Measurements from ENCODE around the gene SPPL3. TPM values are rescaled to one million over a fixed set of nuclear protein-coding genes. Genes with fewer than 3 reads are reported as not detected.

The SPPL3 gene
- total RNA-seq, 4 donors from 2014 or later, result 25.5 to 30.4 (median 29.0) TPM

DNA sequence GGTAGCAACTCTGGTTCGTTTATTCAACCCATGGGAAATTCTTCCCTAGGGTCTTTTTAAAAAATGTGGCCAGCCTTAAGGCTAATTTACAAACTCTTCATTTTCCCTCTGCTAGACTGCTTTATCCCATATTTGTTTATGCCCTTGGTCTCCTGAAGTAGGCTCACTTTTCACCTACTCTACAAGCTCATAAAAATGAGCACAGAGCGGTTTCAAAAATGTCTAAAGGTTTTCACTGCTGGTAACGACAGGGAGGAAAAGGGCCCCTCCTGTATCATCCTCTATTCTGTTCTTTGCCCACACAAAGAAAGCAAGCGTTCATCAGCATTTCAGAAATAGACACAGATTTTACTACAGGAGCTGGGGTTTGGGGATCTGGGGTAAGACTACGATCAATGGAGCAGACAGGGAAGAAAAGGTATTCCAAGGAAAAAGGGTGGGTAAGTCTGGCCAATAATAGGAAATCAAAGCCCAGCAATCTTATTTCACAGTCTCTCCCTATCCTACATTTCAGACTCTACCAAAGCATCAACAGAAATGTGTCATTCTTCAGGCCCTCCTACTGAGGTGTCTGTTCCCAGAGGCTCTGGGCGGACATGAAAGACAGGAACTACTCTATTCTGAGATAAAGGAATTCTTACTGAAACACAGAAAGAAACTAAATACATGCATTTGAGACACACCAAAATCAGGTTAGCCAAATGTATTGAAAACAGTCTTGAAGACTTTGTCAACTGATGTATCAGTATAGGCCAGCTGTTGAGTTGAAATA lies 86.4 kb downstream of the SPPL3 start:
- WGBS, 2 donors, result 68 to 78% methylated on average over 6 of the region's 6 CpGs
- peaks cover 0 to 61% (median 10%) of the 10 kb centered on the region in 4 donors for H3K4me1 ChIP-seq
- TF ChIP-seq, protein P1, sequence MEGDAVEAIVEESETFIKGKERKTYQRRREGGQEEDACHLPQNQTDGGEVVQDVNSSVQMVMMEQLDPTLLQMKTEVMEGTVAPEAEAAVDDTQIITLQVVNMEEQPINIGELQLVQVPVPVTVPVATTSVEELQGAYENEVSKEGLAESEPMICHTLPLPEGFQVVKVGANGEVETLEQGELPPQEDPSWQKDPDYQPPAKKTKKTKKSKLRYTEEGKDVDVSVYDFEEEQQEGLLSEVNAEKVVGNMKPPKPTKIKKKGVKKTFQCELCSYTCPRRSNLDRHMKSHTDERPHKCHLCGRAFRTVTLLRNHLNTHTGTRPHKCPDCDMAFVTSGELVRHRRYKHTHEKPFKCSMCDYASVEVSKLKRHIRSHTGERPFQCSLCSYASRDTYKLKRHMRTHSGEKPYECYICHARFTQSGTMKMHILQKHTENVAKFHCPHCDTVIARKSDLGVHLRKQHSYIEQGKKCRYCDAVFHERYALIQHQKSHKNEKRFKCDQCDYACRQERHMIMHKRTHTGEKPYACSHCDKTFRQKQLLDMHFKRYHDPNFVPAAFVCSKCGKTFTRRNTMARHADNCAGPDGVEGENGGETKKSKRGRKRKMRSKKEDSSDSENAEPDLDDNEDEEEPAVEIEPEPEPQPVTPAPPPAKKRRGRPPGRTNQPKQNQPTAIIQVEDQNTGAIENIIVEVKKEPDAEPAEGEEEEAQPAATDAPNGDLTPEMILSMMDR (IDR thresholded peaks at IDR 0.05), result no peak
- no peak for TF ChIP-seq POLR2A (IDR thresholded peaks at IDR 0.05)
- TF ChIP-seq EP300 (IDR thresholded peaks at IDR 0.05), result no peak
- DNase-seq (ENCODE audit: low spot score in 2 of 2), result no peak
- H3K36me3 ChIP-seq, result no peaks in the 10 kb centered on the region
- H3K4me3 ChIP-seq, result no peak overlapping the region
- no peaks in the 10 kb centered on the region for H3K27me3 ChIP-seq
- no peaks in the 10 kb centered on the region for H3K9me3 ChIP-seq
- peak overlapping the region in 2 of 4 donors; percentile 61 to 68 for H3K27ac ChIP-seq

DNA sequence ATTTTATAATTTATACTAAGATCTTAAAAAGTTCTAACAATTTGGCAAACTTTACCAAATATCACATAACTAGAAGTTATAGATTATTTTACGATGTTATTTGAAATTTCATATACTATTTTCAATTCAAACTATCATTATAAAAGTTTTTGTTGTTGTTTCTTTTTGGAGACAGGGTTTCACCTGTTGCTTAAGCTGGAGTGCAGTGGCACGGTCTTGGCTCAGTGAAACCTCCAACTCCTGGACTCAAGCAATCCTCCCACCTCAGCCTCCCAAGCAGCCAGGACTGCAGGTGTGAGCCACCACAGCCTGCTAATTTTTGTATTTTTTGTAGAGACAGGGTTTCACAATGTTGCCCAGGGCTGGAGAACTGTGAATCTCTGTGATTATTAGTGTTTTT lies 87.8 kb downstream of the SPPL3 start:
- Histone ChIP-seq H3K36me3 (no peaks in the 10 kb centered on the region), H3K4me1 (peaks cover 0 to 59% (median 7%) of the 10 kb centered on the region in 4 donors), H3K4me3 (no peak overlapping the region), H3K27ac (peak overlapping the region in 2 of 4 donors; percentile 61 to 68), H3K27me3 (no peaks in the 10 kb centered on the region), H3K9me3 (no peaks in the 10 kb centered on the region)
- no peak for DNase-seq (ENCODE audit: low spot score in 2 of 2)
- TF ChIP-seq EP300 (IDR thresholded peaks at IDR 0.05), result no peak
- TF ChIP-seq POLR2A (IDR thresholded peaks at IDR 0.05), result no peak
- TF ChIP-seq, protein P1 (IDR thresholded peaks at IDR 0.05), result no peak
- WGBS, 2 donors, result 48 to 64% methylated on average over 2 of the region's 2 CpGs

DNA sequence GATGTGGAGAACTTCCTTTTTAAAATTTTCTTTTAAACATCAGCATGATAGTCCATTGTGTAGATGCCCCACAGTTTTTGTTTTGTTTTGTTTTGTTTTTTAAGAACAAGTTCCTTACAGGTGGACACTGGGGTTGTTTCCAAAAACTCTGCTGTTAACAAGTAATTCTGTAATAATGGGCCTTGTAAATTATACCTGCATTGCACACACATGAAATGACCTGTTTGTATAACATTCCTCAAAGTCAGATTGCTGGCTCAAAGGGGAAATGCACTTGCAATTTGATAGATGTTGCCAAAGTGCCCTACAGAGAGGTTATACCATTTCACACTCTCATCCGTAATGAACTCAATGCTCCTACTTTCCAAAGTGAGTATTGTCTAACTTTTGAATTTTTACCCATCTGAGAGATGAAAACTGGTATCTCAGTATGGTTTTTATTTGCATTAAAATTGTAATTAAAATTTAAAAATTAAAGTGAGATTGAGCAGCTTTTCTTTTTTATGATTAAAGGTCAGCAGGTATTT lies 89.2 kb downstream of the SPPL3 start:
- H3K4me3 ChIP-seq, result no peak overlapping the region

DNA sequence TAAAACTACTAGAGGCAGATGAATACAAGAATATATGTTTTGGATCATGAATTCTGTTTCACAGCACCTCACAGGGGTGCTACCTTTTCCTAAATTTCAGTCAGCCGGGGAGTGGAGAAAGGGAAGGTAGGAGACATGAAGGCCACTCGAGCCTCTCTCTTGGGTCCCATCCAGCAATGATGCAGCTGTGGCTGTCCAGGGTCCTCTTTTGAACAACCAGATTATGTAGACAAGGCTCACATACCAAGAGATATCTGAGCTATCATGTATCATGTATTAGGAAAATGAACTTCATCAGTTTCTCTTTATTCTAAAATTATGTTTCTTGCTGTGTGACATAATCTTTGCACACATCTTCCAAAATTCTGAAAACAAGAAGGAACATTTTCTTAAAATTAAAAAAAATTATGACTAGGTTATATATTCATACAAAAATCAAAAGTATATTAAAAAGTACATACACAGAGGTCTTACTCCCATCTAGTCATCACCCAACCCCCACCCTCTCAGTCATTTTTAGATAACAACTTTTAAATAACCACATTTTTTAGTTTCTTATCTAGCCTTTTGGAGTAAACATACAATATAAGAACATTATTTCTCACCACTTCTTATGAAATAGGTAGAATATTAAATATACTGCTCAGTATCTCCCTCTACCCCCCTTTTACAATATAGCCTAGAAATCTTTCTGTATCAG lies 89.8 kb downstream of the SPPL3 start:
- Histone ChIP-seq H3K9me3 (no peaks in the 10 kb centered on the region), H3K4me3 (no peak overlapping the region), H3K36me3 (peaks cover 0 to 13% (median 0%) of the 10 kb centered on the region in 3 donors), H3K27me3 (no peaks in the 10 kb centered on the region), H3K27ac (no peak overlapping the region), H3K4me1 (peaks cover 0 to 45% (median 7%) of the 10 kb centered on the region in 4 donors)
- 71 to 84% methylated on average over 2 of the region's 2 CpGs for WGBS, 2 donors
- TF ChIP-seq, protein P1 (IDR thresholded peaks at IDR 0.05), result no peak
- TF ChIP-seq EP300 (IDR thresholded peaks at IDR 0.05) (no peak), POLR2A (IDR thresholded peaks at IDR 0.05) (no peak)
- no peak for DNase-seq (ENCODE audit: low spot score in 2 of 2)

More for the DNA sequence above, 89.2 kb downstream of the SPPL3 start:
- Histone ChIP-seq H3K27me3 (no peaks in the 10 kb centered on the region), H3K27ac (peak overlapping the region in 1 of 4 donors; percentile 10), H3K9me3 (no peaks in the 10 kb centered on the region), H3K36me3 (peaks cover 0 to 8% (median 0%) of the 10 kb centered on the region in 3 donors), H3K4me1 (peaks cover 0 to 51% (median 7%) of the 10 kb centered on the region in 4 donors)
- no peak for DNase-seq (ENCODE audit: low spot score in 2 of 2)
- TF ChIP-seq, protein P1 (IDR thresholded peaks at IDR 0.05), result no peak
- no peak for TF ChIP-seq EP300 (IDR thresholded peaks at IDR 0.05)
- TF ChIP-seq POLR2A (IDR thresholded peaks at IDR 0.05), result no peak
- WGBS, 2 donors, result 58 to 73% methylated on average over 1 of the region's 1 CpG

Data from tibial nerve (tissue), 4 donors.